Measurements from ENCODE around the gene ZNF771.

DNA sequence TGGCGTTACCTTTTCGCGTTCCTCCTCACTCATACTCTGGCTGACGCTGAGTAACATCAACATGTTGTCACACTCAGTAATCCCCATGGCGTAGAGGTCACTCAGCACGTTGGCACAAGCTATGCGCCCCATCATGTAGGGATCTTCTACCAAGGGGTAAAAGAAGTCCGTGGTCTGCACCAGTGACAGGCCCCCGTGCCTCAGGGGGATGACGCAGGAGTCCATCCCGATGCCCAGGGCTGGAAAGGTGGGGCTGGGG is 37.7 kb downstream of the ZNF771 start:
- TF ChIP-seq POLR2A (IDR thresholded peaks at IDR 0.05; ENCODE audit: low read length): no peak
- TF ChIP-seq GATA1 (IDR thresholded peaks at IDR 0.05; ENCODE audit: low read depth, low read length): no peak
